OCI-LY1 (cell line): ENCODE results near the gene EPHB2.

Source experiments
- H2AFZ ChIP-seq: fragments of 200-600 bp; sonication (generic), shearing (Covaris generic); 2 replicates; pipeline ENCODE4 v1.6.0; 2014; ENCODE audit warnings: antibody characterized with exemption, mild to moderate bottlenecking, low read length
- H3F3A ChIP-seq: fragments of 200-600 bp; sonication (generic), shearing (Covaris generic); 2 replicates; pipeline ENCODE4 v1.6.0; 2014; ENCODE audit warnings: mild to moderate bottlenecking, antibody characterized with exemption, low read length, moderate library complexity; ENCODE audit not compliant: insufficient read depth
- H3K27ac ChIP-seq: fragments of 200-600 bp; sonication (generic); 2 replicates; pipeline ENCODE4 v1.5.1; 2014; ENCODE audit warnings: low read length, mixed run types, mild to moderate bottlenecking, low read depth; ENCODE audit not compliant: poor library complexity, severe bottlenecking
- H3K27me3 ChIP-seq: fragments of 200-600 bp; sonication (generic); 2 replicates; pipeline ENCODE4 v1.6.0; 2014; ENCODE audit warnings: antibody characterized with exemption, mild to moderate bottlenecking, low read length, moderate library complexity; ENCODE audit not compliant: insufficient read depth
- H3K36me3 ChIP-seq: fragments of 200-600 bp; sonication (generic); 2 replicates; pipeline ENCODE4 v1.6.1; 2014; ENCODE audit warnings: mild to moderate bottlenecking, antibody characterized with exemption, low read length, moderate library complexity, mixed read lengths; ENCODE audit not compliant: insufficient read depth
- H3K4me1 ChIP-seq: fragments of 200-600 bp; sonication (generic); 2 replicates; pipeline ENCODE4 v1.5.1; 2014; ENCODE audit warnings: mild to moderate bottlenecking, low read length, moderate library complexity; ENCODE audit not compliant: insufficient read depth, severe bottlenecking
- H3K4me2 ChIP-seq: fragments of 200-600 bp; sonication (generic), shearing (Covaris generic); 2 replicates; pipeline ENCODE4 v1.6.1; 2014; ENCODE audit warnings: low read length
- H3K4me3 ChIP-seq: fragments of 200-600 bp; sonication (generic); 2 replicates; pipeline ENCODE4 v1.5.1; 2014; ENCODE audit warnings: low read length, low read depth, mild to moderate bottlenecking, mixed read lengths; ENCODE audit not compliant: poor library complexity, severe bottlenecking
- H3K79me2 ChIP-seq: fragments of 200-600 bp; shearing (Covaris generic); 2 replicates; pipeline ENCODE4 v1.6.1; 2016; ENCODE audit warnings: mixed run types, low read length, mixed read lengths; ENCODE audit not compliant: insufficient read depth
- H3K9ac ChIP-seq: fragments of 200-600 bp; sonication (generic), shearing (Covaris generic); 2 replicates; pipeline ENCODE4 v1.6.1; 2014; ENCODE audit warnings: mild to moderate bottlenecking, low read length, mixed read lengths
- H3K9me2 ChIP-seq: fragments of 200-600 bp; sonication (generic), shearing (Covaris generic); 2 replicates; pipeline ENCODE4 v1.6.1; 2014; ENCODE audit warnings: low read depth, mild to moderate bottlenecking, low read length, mixed read lengths
- H3K9me3 ChIP-seq: fragments of 200-600 bp; shearing (Covaris generic); 2 replicates; pipeline ENCODE4 v1.6.1; 2014; ENCODE audit warnings: low read length, mixed read lengths
- H4K20me1 ChIP-seq: fragments of 200-600 bp; sonication (generic), shearing (Covaris generic); 2 replicates; pipeline ENCODE4 v1.6.0; 2016; ENCODE audit warnings: mild to moderate bottlenecking, low read length; ENCODE audit not compliant: insufficient read depth
- EZH2 ChIP-seq: fragments of 200-600 bp; sonication (generic), shearing (Covaris generic); IDR thresholded peaks from 2 replicates; pipeline ENCODE4 v1.8.0; 2017; ENCODE audit warnings: borderline replicate concordance, mixed run types, mild to moderate bottlenecking, antibody characterized with exemption, low read length, moderate library complexity, mixed read lengths
- TF ChIP-seq, protein P1 (sequence below): fragments of 200-600 bp; sonication (generic), shearing (Covaris generic); IDR thresholded peaks from 2 replicates; pipeline ENCODE4 v1.5.1; 2017; ENCODE audit warnings: mild to moderate bottlenecking, antibody characterized with exemption, low read length, moderate library complexity, mixed read lengths

Gene EPHB2

DNA sequence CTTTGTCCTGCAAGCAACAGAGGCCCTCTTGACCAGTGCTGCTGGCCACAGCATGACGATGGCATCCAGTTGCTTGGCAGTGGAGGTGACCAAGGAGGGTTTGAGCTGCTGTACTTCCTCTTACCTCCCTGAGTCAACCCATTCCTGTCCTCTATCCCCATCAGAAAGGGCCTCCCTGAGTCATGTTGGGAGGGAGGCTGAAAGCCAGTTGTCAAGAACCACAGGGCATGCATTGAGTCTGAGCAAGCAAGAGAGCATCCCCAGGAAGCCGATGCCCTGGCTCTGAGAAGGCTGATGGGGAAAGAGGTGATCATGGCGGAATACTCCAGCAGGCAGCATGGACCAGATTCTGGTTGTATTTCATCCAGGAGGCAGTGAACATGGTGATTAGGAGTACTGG is 192.5 kb downstream of the EPHB2 start:
- Histone ChIP-seq H3K36me3 (no peaks in the 10 kb centered on the region), H2AFZ (no peak overlapping the region), H3K4me1 (no peaks in the 10 kb centered on the region), H3K9me2 (no peaks in the 10 kb centered on the region), H3K4me3 (no peak overlapping the region), H3F3A (no peaks in the 10 kb centered on the region), H3K9ac (no peak overlapping the region), H4K20me1 (no peaks in the 10 kb centered on the region), H3K27ac (no peak overlapping the region), H3K4me2 (no peak overlapping the region), H3K9me3 (no peaks in the 10 kb centered on the region), H3K27me3 (no peaks in the 10 kb centered on the region), H3K79me2 (no peaks in the 10 kb centered on the region)
- TF ChIP-seq, protein P1, sequence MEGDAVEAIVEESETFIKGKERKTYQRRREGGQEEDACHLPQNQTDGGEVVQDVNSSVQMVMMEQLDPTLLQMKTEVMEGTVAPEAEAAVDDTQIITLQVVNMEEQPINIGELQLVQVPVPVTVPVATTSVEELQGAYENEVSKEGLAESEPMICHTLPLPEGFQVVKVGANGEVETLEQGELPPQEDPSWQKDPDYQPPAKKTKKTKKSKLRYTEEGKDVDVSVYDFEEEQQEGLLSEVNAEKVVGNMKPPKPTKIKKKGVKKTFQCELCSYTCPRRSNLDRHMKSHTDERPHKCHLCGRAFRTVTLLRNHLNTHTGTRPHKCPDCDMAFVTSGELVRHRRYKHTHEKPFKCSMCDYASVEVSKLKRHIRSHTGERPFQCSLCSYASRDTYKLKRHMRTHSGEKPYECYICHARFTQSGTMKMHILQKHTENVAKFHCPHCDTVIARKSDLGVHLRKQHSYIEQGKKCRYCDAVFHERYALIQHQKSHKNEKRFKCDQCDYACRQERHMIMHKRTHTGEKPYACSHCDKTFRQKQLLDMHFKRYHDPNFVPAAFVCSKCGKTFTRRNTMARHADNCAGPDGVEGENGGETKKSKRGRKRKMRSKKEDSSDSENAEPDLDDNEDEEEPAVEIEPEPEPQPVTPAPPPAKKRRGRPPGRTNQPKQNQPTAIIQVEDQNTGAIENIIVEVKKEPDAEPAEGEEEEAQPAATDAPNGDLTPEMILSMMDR: no peak
- no peak for TF ChIP-seq EZH2

DNA sequence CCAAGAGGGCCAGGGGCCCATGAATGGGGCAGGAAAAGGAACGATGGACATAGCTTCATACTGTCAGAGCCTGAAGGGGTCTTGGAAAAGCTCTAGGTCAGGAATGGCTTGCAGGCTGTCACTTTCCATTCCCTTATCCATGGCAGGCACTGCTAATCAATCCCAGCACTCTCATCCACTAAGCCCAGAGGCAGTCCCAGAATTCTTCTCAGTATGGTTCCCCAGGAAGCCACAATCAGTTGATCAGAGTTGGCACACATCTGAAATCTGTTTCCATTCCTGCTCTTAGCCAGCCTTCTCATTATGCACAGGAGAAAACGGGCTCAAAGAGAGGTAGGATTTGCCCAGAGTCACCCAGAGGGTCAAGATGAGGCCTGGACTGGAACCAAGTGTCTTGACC is 196.3 kb downstream of the EPHB2 start:
- Histone ChIP-seq H3K9me3 (no peaks in the 10 kb centered on the region), H3K36me3 (no peaks in the 10 kb centered on the region), H3K4me3 (no peak overlapping the region), H3K4me2 (no peak overlapping the region), H3F3A (no peaks in the 10 kb centered on the region), H3K9ac (no peak overlapping the region), H3K27me3 (no peaks in the 10 kb centered on the region), H3K9me2 (no peaks in the 10 kb centered on the region), H3K4me1 (no peaks in the 10 kb centered on the region), H4K20me1 (no peaks in the 10 kb centered on the region), H3K27ac (no peak overlapping the region), H3K79me2 (no peaks in the 10 kb centered on the region), H2AFZ (no peak overlapping the region)
- no peak for TF ChIP-seq EZH2

DNA sequence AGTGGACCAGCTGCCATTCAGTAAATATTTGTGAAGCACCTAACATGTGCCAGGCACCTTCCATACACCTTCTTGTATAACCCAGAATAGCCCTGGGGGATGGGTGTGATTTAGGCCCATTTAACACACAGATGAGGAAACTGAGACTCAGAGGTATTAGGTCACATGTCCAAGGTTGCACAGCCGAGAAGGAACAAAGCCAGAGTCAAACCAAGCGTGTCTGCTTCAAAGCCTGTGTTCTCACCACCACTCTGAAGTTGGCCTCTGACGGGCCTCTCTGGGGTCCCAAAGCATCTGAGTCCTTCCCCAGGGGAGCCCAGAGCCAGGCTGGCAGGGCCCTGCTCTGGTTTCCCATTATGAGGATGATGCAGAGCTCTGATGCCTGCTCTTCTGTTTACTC is 196.9 kb downstream of the EPHB2 start:
- Histone ChIP-seq H3F3A (no peaks in the 10 kb centered on the region), H3K79me2 (no peaks in the 10 kb centered on the region), H3K4me1 (no peaks in the 10 kb centered on the region), H3K9me3 (no peaks in the 10 kb centered on the region), H3K4me2 (no peak overlapping the region), H3K36me3 (no peaks in the 10 kb centered on the region), H3K27ac (no peak overlapping the region), H3K27me3 (no peaks in the 10 kb centered on the region), H3K9me2 (no peaks in the 10 kb centered on the region), H2AFZ (no peak overlapping the region), H3K4me3 (no peak overlapping the region), H4K20me1 (no peaks in the 10 kb centered on the region), H3K9ac (no peak overlapping the region)
- TF ChIP-seq EZH2: no peak
- TF ChIP-seq, protein P1: no peak

DNA sequence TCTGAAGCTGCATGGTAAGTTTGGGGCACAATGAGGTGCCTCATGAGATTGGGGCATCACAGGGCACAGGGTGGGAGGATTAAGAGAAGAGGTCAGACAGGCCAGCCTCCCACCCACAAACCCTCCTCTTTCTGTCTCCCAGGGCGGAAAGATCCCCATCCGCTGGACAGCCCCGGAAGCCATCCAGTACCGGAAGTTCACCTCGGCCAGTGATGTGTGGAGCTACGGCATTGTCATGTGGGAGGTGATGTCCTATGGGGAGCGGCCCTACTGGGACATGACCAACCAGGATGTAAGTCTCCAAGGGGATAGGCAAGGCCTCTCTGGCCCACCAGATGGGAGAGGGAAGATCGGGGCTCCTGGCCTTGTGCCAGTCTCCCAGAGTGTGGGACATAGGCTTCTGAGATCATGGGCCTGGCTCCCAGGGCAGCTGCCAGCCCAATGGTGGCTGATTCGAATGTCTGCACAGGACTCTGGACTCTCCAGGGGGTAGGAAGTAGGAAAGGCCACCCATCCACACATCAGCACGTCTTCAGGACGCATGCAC is 198.3 kb downstream of the EPHB2 start:
- TF ChIP-seq EZH2: no peak
- TF ChIP-seq, protein P1: no peak
- Histone ChIP-seq H3K36me3 (no peaks in the 10 kb centered on the region), H3K4me1 (no peaks in the 10 kb centered on the region), H3K27me3 (no peaks in the 10 kb centered on the region), H3K4me2 (no peak overlapping the region), H2AFZ (no peak overlapping the region), H3K27ac (no peak overlapping the region), H3K9me2 (no peaks in the 10 kb centered on the region), H3K9ac (no peak overlapping the region), H3K9me3 (no peaks in the 10 kb centered on the region), H3K79me2 (no peaks in the 10 kb centered on the region), H3K4me3 (no peak overlapping the region), H4K20me1 (no peaks in the 10 kb centered on the region), H3F3A (no peaks in the 10 kb centered on the region)
